GM23248 (cell line): ENCODE measurements around the gene B3GNT4.

ENCODE experiments used
- EZH2 ChIP-seq: fragments of 200-600 bp; sonication (generic); IDR thresholded peaks from 2 replicates; pipeline ENCODE4 v1.6.1; 2018; ENCODE audit warnings: antibody characterized with exemption, mild to moderate bottlenecking; ENCODE audit not compliant: insufficient read depth, poor library complexity, severe bottlenecking
- EZH2phosphoT487 ChIP-seq: fragments of 200-600 bp; sonication (generic); IDR thresholded peaks from 2 replicates; pipeline ENCODE4 v1.6.1; 2018; ENCODE audit warnings: antibody characterized with exemption, moderate library complexity, mild to moderate bottlenecking, low read depth; ENCODE audit not compliant: insufficient read depth

DNA sequence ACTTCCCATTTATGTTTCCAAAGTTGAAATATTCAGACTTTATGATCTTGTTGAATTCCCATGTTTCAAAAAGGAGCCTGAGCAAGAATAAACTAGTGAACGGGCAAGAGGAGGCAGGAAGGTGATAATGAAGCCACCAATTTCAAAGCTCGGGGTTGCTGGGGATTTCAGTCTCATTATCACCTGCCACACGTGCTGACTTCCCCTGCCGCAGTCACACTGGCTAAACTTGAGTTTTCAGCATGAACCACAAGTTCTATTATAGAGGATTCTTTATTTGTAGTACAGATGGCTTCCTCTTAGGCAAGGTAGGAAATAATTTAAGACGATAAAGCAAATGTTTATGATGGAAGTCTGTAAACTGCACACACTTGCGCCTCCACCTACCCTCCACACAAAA lies 40.5 kb downstream of the B3GNT4 start:
- TF ChIP-seq EZH2phosphoT487 (no peak), EZH2 (no peak)
